HEK293 (cell line): ENCODE measurements around the gene LDHAL6B.

Source experiments
- CTCF ChIA-PET: fragments of 350-600 bp; formaldehyde crosslinking; extraction: SDS; loops from one replicate; lab custom pipeline; 2021; ENCODE audit warnings: antibody characterized with exemption; lab: Yijun Ruan, JAX
- POLR2A ChIA-PET: fragments of 300-600 bp; formaldehyde crosslinking; extraction: SDS; loops from one replicate; lab custom pipeline; 2020; ENCODE audit warnings: antibody characterized with exemption, inconsistent platforms; lab: Yijun Ruan, JAX
- H3K27ac ChIP-seq: fragments of 200-500 bp; sonication (Bioruptor generic); 2 replicates; pipeline ENCODE4 v1.5.1; 2014; ENCODE audit warnings: low read depth, low read length, control low read depth, inconsistent platforms; ENCODE audit errors: extremely low read depth
- H3K36me3 ChIP-seq, 2 experiments: fragments of 200-500 bp in 1 of 2; sonication (Bioruptor generic) in 1 of 2; 1 replicate in 1 of 2; 2 replicates in 1 of 2; pipeline ENCODE4 v1.5.1; 2014 to 2017; ENCODE audit warnings: inconsistent platforms in 2 of 2, low read length in 2 of 2; ENCODE audit not compliant: control insufficient read depth in 2 of 2, insufficient read depth in 1 of 2
- H3K4me1 ChIP-seq: fragments of 200-500 bp; sonication (Bioruptor generic); 2 replicates; pipeline ENCODE4 v1.5.1; 2014; ENCODE audit warnings: mild to moderate bottlenecking, low read length, inconsistent platforms; ENCODE audit not compliant: control insufficient read depth, insufficient read depth
- H3K4me3 ChIP-seq: 2 replicates; pipeline ENCODE4 v1.5.1; 2011; ENCODE audit warnings: low read depth, mild to moderate bottlenecking, control low read depth, low read length, moderate library complexity
- H3K9me3 ChIP-seq: fragments of 200-500 bp; sonication (Bioruptor generic); 2 replicates; pipeline ENCODE4 v1.5.1; 2014; ENCODE audit warnings: low read depth, low read length, inconsistent platforms; ENCODE audit not compliant: control insufficient read depth, insufficient read depth
- GFI1B ChIP-seq: fragments of 450-650 bp; formaldehyde crosslinking; IDR thresholded peaks from 2 replicates; pipeline ENCODE4 v1.5.1; 2016; ENCODE audit warnings: missing biosample characterization, missing genetic modification characterization
- GLIS1 ChIP-seq: fragments of 450-650 bp; formaldehyde crosslinking; IDR thresholded peaks from 2 replicates; pipeline ENCODE4 v1.5.1; 2016; ENCODE audit warnings: missing biosample characterization, missing genetic modification characterization
- HOXA7 ChIP-seq: sonication (generic); formaldehyde crosslinking; IDR thresholded peaks from 2 replicates; pipeline ENCODE4 v1.8.1; 2022; ENCODE audit warnings: missing genetic modification reagents, borderline replicate concordance
- HOXC10 ChIP-seq: sonication (generic); formaldehyde crosslinking; IDR thresholded peaks from 2 replicates; pipeline ENCODE4 v1.8.1; 2023; ENCODE audit warnings: mild to moderate bottlenecking, missing genetic modification reagents
- KLF8 ChIP-seq: fragments of 450-650 bp; formaldehyde crosslinking; IDR thresholded peaks from 2 replicates; pipeline ENCODE4 v1.5.1; 2016; ENCODE audit warnings: missing biosample characterization, missing genetic modification characterization
- KLF9 ChIP-seq: fragments of 450-650 bp; formaldehyde crosslinking; IDR thresholded peaks from 2 replicates; pipeline ENCODE4 v1.5.1; 2016; ENCODE audit warnings: missing biosample characterization, missing genetic modification characterization, low read depth
- OVOL3 ChIP-seq: fragments of 450-650 bp; formaldehyde crosslinking; IDR thresholded peaks from 2 replicates; pipeline ENCODE4 v1.5.1; 2016; ENCODE audit warnings: missing biosample characterization, missing genetic modification characterization
- ZBTB20 ChIP-seq: fragments of 450-650 bp; formaldehyde crosslinking; IDR thresholded peaks from 2 replicates; pipeline ENCODE4 v1.5.1; 2016; ENCODE audit warnings: missing biosample characterization, missing genetic modification characterization
- ZFP37 ChIP-seq: fragments of 450-650 bp; formaldehyde crosslinking; IDR thresholded peaks from 2 replicates; pipeline ENCODE4 v1.5.1; 2016; ENCODE audit warnings: missing biosample characterization, missing genetic modification characterization
- ZIC2 ChIP-seq: fragments of 450-650 bp; formaldehyde crosslinking; IDR thresholded peaks from 2 replicates; pipeline ENCODE4 v1.5.1; 2016; ENCODE audit warnings: missing biosample characterization, missing genetic modification characterization
- ZNF121 ChIP-seq: fragments of 450-650 bp; formaldehyde crosslinking; IDR thresholded peaks from 2 replicates; pipeline ENCODE4 v1.5.1; 2016; ENCODE audit warnings: missing biosample characterization, missing genetic modification characterization
- ZNF211 ChIP-seq: fragments of 450-650 bp; formaldehyde crosslinking; IDR thresholded peaks from 2 replicates; pipeline ENCODE4 v1.5.1; 2016; ENCODE audit warnings: low read depth, missing biosample characterization, missing genetic modification characterization
- ZNF324 ChIP-seq: fragments of 450-650 bp; formaldehyde crosslinking; IDR thresholded peaks from 2 replicates; pipeline ENCODE4 v1.5.1; 2016; ENCODE audit warnings: missing biosample characterization, missing genetic modification characterization
- ZNF37A ChIP-seq: fragments of 450-650 bp; IDR thresholded peaks from 2 replicates; pipeline ENCODE4 v1.5.1; 2018; ENCODE audit warnings: missing biosample characterization, missing genetic modification characterization
- ZNF433 ChIP-seq: fragments of 450-650 bp; formaldehyde crosslinking; IDR thresholded peaks from 2 replicates; pipeline ENCODE4 v1.5.1; 2016; ENCODE audit warnings: missing biosample characterization, missing genetic modification characterization, low read depth
- ZNF48 ChIP-seq: fragments of 450-650 bp; formaldehyde crosslinking; IDR thresholded peaks from 2 replicates; pipeline ENCODE4 v1.5.1; 2016; ENCODE audit warnings: missing biosample characterization, missing genetic modification characterization
- ZNF549 ChIP-seq: fragments of 450-650 bp; IDR thresholded peaks from 2 replicates; pipeline ENCODE4 v1.5.1; 2018; ENCODE audit warnings: missing biosample characterization, missing genetic modification characterization, mild to moderate bottlenecking, inconsistent platforms, moderate library complexity
- ZNF555 ChIP-seq: fragments of 450-650 bp; formaldehyde crosslinking; conservative IDR thresholded peaks from 2 replicates; pipeline ENCODE4 v1.5.1; 2017; ENCODE audit warnings: missing biosample characterization, mild to moderate bottlenecking, missing genetic modification characterization, inconsistent platforms
- ZNF561 ChIP-seq: fragments of 450-650 bp; IDR thresholded peaks from 2 replicates; pipeline ENCODE4 v1.5.1; 2018; ENCODE audit warnings: missing biosample characterization, missing genetic modification characterization, borderline replicate concordance
- ZNF610 ChIP-seq: fragments of 450-650 bp; formaldehyde crosslinking; IDR thresholded peaks from 2 replicates; pipeline ENCODE4 v1.5.1; 2016; ENCODE audit warnings: missing biosample characterization, missing genetic modification characterization, borderline replicate concordance
- ZNF626 ChIP-seq: fragments of 450-650 bp; sonication (Bioruptor Pico); formaldehyde crosslinking; IDR thresholded peaks from 2 replicates; pipeline ENCODE4 v1.5.1; 2018; ENCODE audit warnings: missing biosample characterization, missing genetic modification characterization, inconsistent platforms
- ZNF707 ChIP-seq: fragments of 450-650 bp; formaldehyde crosslinking; IDR thresholded peaks from 2 replicates; pipeline ENCODE4 v1.5.1; 2016; ENCODE audit warnings: missing biosample characterization, missing genetic modification characterization
- ZXDB ChIP-seq: fragments of 450-650 bp; formaldehyde crosslinking; IDR thresholded peaks from 2 replicates; pipeline ENCODE4 v1.5.1; 2016; ENCODE audit warnings: missing biosample characterization, missing genetic modification characterization
- TF ChIP-seq, protein P1 (sequence below): fragments of 450-650 bp; formaldehyde crosslinking; IDR thresholded peaks from 2 replicates; pipeline ENCODE4 v1.5.1; 2016; ENCODE audit warnings: missing biosample characterization, missing genetic modification characterization, low read depth
- TF ChIP-seq, protein P2 (sequence below): fragments of 450-650 bp; formaldehyde crosslinking; optimal IDR thresholded peaks from 2 replicates; pipeline ENCODE3; 2016; ENCODE audit warnings: missing biosample characterization, mild to moderate bottlenecking, missing genetic modification characterization

Gene LDHAL6B

DNA sequence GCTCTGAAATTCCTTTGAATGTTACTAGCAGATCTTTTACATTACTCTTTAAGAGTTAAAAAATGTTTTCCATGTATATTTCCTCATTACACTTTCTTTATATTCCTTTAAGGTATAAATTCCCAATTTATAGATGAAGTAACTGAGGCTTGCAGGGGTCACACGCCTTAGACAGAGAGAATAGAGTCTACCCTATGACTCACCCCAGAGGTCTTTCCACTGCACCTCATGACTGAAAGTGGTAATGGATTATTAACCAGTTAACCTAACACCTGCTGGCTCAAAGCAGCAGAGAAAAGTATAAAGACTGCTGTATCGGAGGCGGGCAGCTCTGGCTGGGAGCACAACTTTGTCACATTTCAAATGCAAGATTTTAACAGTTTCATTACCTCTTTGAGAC is 37.7 kb downstream of the LDHAL6B start:
- TF ChIP-seq HOXC10 (no peak), GFI1B (tag by site-specific recombination) (no peak), ZNF561 (tag by site-specific recombination) (no peak)
- no peak overlapping the region for H3K27ac ChIP-seq
- H3K36me3 ChIP-seq, result no peaks in the 10 kb centered on the region
- no peaks in the 10 kb centered on the region for H3K4me1 ChIP-seq
- ChIA-PET CTCF (no interaction called here), POLR2A (no interaction called here)
- no peak overlapping the region for H3K4me3 ChIP-seq
- no peaks in the 10 kb centered on the region for H3K9me3 ChIP-seq

DNA sequence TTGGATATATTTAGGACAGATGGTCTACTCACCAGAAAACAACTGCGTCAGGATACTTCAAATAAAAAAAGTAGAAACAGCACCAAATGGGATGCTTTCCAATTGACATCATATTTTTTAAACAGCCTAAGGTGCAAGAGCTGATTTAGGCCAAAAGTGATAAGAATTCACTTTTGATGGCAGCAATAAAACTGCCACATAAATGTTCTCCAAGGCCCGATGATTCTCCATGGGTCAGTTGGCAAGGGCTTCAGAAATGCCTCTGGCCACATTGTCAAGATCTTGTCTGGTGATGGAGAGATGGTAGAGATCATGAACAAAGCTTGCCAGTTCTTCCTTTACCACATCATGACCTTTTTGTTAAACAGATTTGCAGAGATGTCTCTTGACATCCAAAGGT is 38.9 kb downstream of the LDHAL6B start:
- ChIA-PET POLR2A (no interaction called here), CTCF (interaction anchor here (0.7 kb wide), 1 partner anchor 71 kb away, joined by 3 read pairs; no protein-coding TSS in a partner anchor)
- H3K4me1 ChIP-seq, result no peaks in the 10 kb centered on the region
- H3K36me3 ChIP-seq, result no peaks in the 10 kb centered on the region
- H3K4me3 ChIP-seq, result no peak overlapping the region
- TF ChIP-seq OVOL3 (tag by site-specific recombination), result no peak
- no peak for TF ChIP-seq ZNF555 (tag by site-specific recombination)
- TF ChIP-seq ZFP37, result no peak
- no peak for TF ChIP-seq ZNF37A (tag by site-specific recombination)
- no peak for TF ChIP-seq ZNF121 (tag by site-specific recombination)
- no peak for TF ChIP-seq ZNF626
- no peaks in the 10 kb centered on the region for H3K9me3 ChIP-seq
- no peak overlapping the region for H3K27ac ChIP-seq

DNA sequence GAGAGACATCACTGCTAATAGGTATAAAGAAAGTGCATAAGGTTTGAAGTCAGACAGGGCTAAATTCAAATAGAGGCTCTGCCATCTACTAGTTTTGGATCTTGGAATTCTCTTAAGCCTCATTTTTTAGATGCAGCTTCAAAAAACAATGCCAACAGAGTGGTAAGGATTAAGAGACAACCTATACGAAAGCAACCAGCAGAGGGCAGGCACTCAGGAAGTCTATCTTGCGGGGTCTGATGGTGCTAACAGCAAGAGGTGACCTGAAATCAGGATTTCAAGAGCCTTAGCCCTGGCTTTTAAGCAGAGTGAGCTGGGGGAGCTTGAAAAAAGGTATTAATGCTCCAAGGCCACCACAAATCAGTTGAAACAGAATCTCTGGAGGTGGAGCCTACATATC is 40.7 kb downstream of the LDHAL6B start:
- Histone ChIP-seq H3K27ac (no peak overlapping the region), H3K9me3 (no peaks in the 10 kb centered on the region), H3K4me1 (no peaks in the 10 kb centered on the region), H3K4me3 (no peak overlapping the region), H3K36me3 (no peaks in the 10 kb centered on the region)
- CTCF ChIA-PET, result interaction anchor here (0.7 to 1.8 kb wide), 13 partner anchors 9 to 246 kb away, joined by 3 to 6 read pairs (median 4); no protein-coding TSS in a partner anchor
- TF ChIP-seq ZBTB20 (tag by site-specific recombination) (peak; percentile 50; the same call in 1 of the 2 replicates), ZNF610 (tag by site-specific recombination) (no peak)
- POLR2A ChIA-PET, result interaction anchor here (1.2 kb wide), 1 partner anchor 126 kb away, joined by 4 read pairs; the partner anchor contains the start of gene MYO1E

DNA sequence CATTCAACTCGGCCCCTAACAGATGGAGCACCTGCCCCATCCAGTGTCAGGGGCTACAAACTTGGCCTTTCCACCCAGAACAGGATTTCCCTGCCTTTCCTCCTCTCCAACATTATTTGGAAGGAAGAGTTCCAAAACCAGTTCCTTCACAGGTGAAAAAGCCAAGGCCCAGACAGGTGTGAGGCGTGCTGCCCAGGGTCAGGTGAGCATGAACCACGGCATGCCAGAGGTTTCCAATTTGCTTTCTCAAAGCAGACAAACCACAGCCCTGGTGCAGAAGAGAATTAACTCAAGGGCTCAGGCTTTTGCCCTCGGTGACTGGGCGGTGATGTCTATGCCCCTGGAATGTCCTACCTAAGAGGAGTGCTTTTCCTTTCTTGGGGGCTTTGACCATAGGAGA is 43.2 kb downstream of the LDHAL6B start:
- no peaks in the 10 kb centered on the region; a peak in 1 of 3 replicates for H3K36me3 ChIP-seq
- H3K9me3 ChIP-seq, result no peaks in the 10 kb centered on the region
- H3K4me1 ChIP-seq, result no peaks in the 10 kb centered on the region
- ChIA-PET POLR2A (no interaction called here), CTCF (no interaction called here)
- TF ChIP-seq ZNF48 (no peak), ZIC2 (tag by site-specific recombination) (no peak), ZNF433 (tag by site-specific recombination) (no peak), KLF9 (tag by site-specific recombination) (no peak), ZNF549 (tag by site-specific recombination) (no peak), HOXA7 (no peak), KLF8 (tag by site-specific recombination) (no peak), GLIS1 (tag by site-specific recombination) (no peak), ZNF211 (tag by site-specific recombination) (no peak), ZNF324 (tag by site-specific recombination) (no peak), ZXDB (tag by site-specific recombination) (no peak), ZNF707 (no peak)
- TF ChIP-seq, protein P1, sequence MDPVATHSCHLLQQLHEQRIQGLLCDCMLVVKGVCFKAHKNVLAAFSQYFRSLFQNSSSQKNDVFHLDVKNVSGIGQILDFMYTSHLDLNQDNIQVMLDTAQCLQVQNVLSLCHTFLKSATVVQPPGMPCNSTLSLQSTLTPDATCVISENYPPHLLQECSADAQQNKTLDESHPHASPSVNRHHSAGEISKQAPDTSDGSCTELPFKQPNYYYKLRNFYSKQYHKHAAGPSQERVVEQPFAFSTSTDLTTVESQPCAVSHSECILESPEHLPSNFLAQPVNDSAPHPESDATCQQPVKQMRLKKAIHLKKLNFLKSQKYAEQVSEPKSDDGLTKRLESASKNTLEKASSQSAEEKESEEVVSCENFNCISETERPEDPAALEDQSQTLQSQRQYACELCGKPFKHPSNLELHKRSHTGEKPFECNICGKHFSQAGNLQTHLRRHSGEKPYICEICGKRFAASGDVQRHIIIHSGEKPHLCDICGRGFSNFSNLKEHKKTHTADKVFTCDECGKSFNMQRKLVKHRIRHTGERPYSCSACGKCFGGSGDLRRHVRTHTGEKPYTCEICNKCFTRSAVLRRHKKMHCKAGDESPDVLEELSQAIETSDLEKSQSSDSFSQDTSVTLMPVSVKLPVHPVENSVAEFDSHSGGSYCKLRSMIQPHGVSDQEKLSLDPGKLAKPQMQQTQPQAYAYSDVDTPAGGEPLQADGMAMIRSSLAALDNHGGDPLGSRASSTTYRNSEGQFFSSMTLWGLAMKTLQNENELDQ (tag by site-specific recombination), result no peak
- TF ChIP-seq, protein P2, sequence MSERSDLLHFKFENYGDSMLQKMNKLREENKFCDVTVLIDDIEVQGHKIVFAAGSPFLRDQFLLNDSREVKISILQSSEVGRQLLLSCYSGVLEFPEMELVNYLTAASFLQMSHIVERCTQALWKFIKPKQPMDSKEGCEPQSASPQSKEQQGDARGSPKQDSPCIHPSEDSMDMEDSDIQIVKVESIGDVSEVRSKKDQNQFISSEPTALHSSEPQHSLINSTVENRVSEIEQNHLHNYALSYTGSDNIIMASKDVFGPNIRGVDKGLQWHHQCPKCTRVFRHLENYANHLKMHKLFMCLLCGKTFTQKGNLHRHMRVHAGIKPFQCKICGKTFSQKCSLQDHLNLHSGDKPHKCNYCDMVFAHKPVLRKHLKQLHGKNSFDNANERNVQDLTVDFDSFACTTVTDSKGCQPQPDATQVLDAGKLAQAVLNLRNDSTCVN (tag by site-specific recombination), result no peak
- no peak overlapping the region for H3K4me3 ChIP-seq
- H3K27ac ChIP-seq, result no peak overlapping the region
